NT2/D1 (cell line): ENCODE data around the gene ASPG.

Source experiments
- SUZ12 ChIP-seq: IDR thresholded peaks from 2 replicates; pipeline ENCODE4 v1.6.1; 2011; ENCODE audit not compliant: insufficient read length, insufficient read depth; ENCODE audit errors: extremely low read depth
- YY1 ChIP-seq: IDR thresholded peaks from 2 replicates; pipeline ENCODE4 v1.6.1; 2011; ENCODE audit not compliant: insufficient read length, insufficient read depth
- ZNF274 ChIP-seq: IDR thresholded peaks from 2 replicates; pipeline ENCODE4 v1.6.1; 2011; ENCODE audit warnings: mild to moderate bottlenecking, low read depth, low read length

DNA sequence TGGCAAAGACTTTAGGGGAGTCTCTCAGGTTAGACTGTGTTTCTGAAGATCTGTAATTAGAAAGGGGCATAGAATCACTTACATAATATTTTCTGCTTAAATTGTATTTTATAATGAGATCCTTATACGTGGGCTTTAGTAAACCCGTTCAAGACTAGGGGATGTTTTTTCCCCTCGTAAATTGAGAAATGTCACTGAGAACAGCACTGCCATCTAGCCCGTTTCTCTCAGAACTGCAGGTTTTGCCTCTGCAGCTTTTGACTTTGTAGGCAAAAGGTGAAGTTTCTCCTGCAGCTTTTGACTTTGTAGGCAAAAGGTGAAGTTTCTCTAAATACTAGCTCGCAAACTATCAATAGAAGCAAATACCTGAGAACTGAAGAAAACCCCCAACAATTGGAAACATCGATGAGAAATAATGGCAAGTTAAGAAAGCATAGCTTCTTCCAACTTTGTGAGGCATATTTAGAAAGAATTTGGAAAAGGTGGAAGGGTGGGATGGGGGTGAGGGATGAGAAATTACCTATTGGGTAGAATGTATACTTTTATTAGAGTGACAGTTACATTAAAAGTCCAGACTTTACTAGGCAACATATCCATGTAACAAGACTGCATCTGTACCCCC, 9.9 kb upstream of the ASPG start:
- no peak for TF ChIP-seq YY1
- TF ChIP-seq ZNF274, result no peak
- TF ChIP-seq SUZ12, result no peak
